SK-N-SH (cell line): ENCODE data around the gene PIK3CA. TPM values are rescaled to one million over a fixed set of nuclear protein-coding genes. Genes with fewer than 3 reads are reported as not detected.

Experiments
- CTCF ChIA-PET: fragments of 300-600, 350-600 bp; formaldehyde crosslinking; extraction: SDS; loops from one replicate; lab custom pipeline; 2021; lab: Yijun Ruan, JAX
- POLR2A ChIA-PET: fragments of 350-600 bp; sonication (Branson Sonifier 250); formaldehyde crosslinking; extraction: SDS; loops from one replicate; lab custom pipeline; 2020; ENCODE audit warnings: antibody characterized with exemption, inconsistent platforms; lab: Yijun Ruan, JAX
- DNase-seq: peaks from one replicate; pipeline ENCODE4 v3.0.0; 2012
- H2AFZ ChIP-seq: fragments of 200-600 bp; sonication (generic); 2 replicates; pipeline ENCODE4 v1.8.1; 2016; ENCODE audit warnings: antibody characterized with exemption, mild to moderate bottlenecking, low read depth
- H3F3A ChIP-seq: fragments of 200-600 bp; sonication (generic); replicated peaks from 2 replicates; pipeline ENCODE3; 2016; ENCODE audit warnings: antibody characterized with exemption, mild to moderate bottlenecking; ENCODE audit not compliant: insufficient read depth
- H3K27ac ChIP-seq, 2 experiments: fragments of 200-500 bp in 1 of 2; fragments of 200-600 bp in 1 of 2; sonication (Bioruptor generic) in 1 of 2; sonication (generic), shearing (Covaris generic) in 1 of 2; 2 replicates each; pipeline versions ENCODE4 v1.5.1 to v1.6.1; 2014 to 2016; ENCODE audit warnings: low read depth in 2 of 2, inconsistent platforms in 1 of 2, low read length in 1 of 2, mild to moderate bottlenecking in 1 of 2, mixed read lengths in 1 of 2
- H3K27me3 ChIP-seq: fragments of 200-600 bp; sonication (generic), shearing (Covaris generic); 2 replicates; pipeline ENCODE4 v1.6.1; 2016; ENCODE audit warnings: mixed run types; ENCODE audit not compliant: insufficient read depth
- H3K36me3 ChIP-seq, 2 experiments: fragments of 200-500 bp in 1 of 2; fragments of 200-600 bp in 1 of 2; sonication (Bioruptor generic) in 1 of 2; sonication (generic) in 1 of 2; replicated peaks in 1 of 2; 2 replicates each; pipeline versions ENCODE3 to v1.5.1; 2014 to 2016; ENCODE audit warnings: low read length in 1 of 2, mild to moderate bottlenecking in 1 of 2; ENCODE audit not compliant: insufficient read depth in 2 of 2, control insufficient read depth in 1 of 2
- H3K4me1 ChIP-seq, 2 experiments: fragments of 200-500 bp in 1 of 2; fragments of 200-600 bp in 1 of 2; sonication (Bioruptor generic) in 1 of 2; sonication (generic), shearing (Covaris generic) in 1 of 2; 2 replicates each; pipeline versions ENCODE4 v1.5.1 to v1.6.1; 2014 to 2016; ENCODE audit warnings: low read depth in 1 of 2, low read length in 1 of 2, mixed run types in 1 of 2; ENCODE audit not compliant: insufficient read depth in 2 of 2, control insufficient read depth in 1 of 2
- H3K4me2 ChIP-seq: fragments of 200-600 bp; sonication (generic), shearing (Covaris generic); 2 replicates; pipeline ENCODE4 v1.6.1; 2017; ENCODE audit warnings: mixed run types
- H3K4me3 ChIP-seq, 2 experiments: fragments of 200-500 bp in 1 of 2; fragments of 200-600 bp in 1 of 2; sonication (Bioruptor generic) in 1 of 2; sonication (generic), shearing (Covaris generic) in 1 of 2; 2 replicates each; pipeline versions ENCODE4 v1.5.1 to v1.8.1; 2014 to 2016; ENCODE audit warnings: low read depth in 2 of 2, inconsistent platforms in 1 of 2, low read length in 1 of 2, mild to moderate bottlenecking in 1 of 2, mixed read lengths in 1 of 2, moderate library complexity in 1 of 2
- H3K79me2 ChIP-seq: fragments of 200-600 bp; sonication (generic); 2 replicates; pipeline ENCODE4 v1.8.1; 2017; ENCODE audit warnings: mild to moderate bottlenecking; ENCODE audit not compliant: insufficient read depth
- H3K9ac ChIP-seq: fragments of 200-600 bp; sonication (generic); 2 replicates; pipeline ENCODE4 v1.6.1; 2017; ENCODE audit warnings: mixed run types
- H3K9me2 ChIP-seq: fragments of 200-600 bp; sonication (generic); 2 replicates; pipeline ENCODE4 v1.6.1; 2017; ENCODE audit warnings: mixed run types
- H3K9me3 ChIP-seq: fragments of 200-600 bp; sonication (generic); 2 replicates; pipeline ENCODE4 v1.6.1; 2017; ENCODE audit warnings: mixed run types, mild to moderate bottlenecking, moderate library complexity
- H4K20me1 ChIP-seq: fragments of 200-600 bp; sonication (generic); 2 replicates; pipeline ENCODE4 v1.6.1; 2017; ENCODE audit warnings: mild to moderate bottlenecking, mixed run types; ENCODE audit not compliant: insufficient read depth
- EZH2phosphoT487 ChIP-seq: fragments of 200-600 bp; sonication (generic); IDR thresholded peaks from 2 replicates; pipeline ENCODE4 v1.6.1; 2017; ENCODE audit warnings: low read depth, mixed run types, mild to moderate bottlenecking, antibody characterized with exemption, moderate library complexity, borderline replicate concordance
- JUND ChIP-seq: IDR thresholded peaks from 2 replicates; pipeline ENCODE4 v1.4.0; 2012
- MXI1 ChIP-seq: IDR thresholded peaks from 2 replicates; pipeline ENCODE4 v1.6.1; 2012; ENCODE audit warnings: mild to moderate bottlenecking, low read depth, low read length, improper control_type of control experiment
- NFIC ChIP-seq: IDR thresholded peaks from 2 replicates; pipeline ENCODE4 v1.4.0; 2012; ENCODE audit warnings: borderline replicate concordance
- NRF1 ChIP-seq: IDR thresholded peaks from 2 replicates; pipeline ENCODE4 v1.6.1; 2012; ENCODE audit warnings: low read depth, mild to moderate bottlenecking, low read length
- RFX5 ChIP-seq: IDR thresholded peaks from 2 replicates; pipeline ENCODE4 v1.6.1; 2012; ENCODE audit warnings: mild to moderate bottlenecking, improper control_type of control experiment, low read length
- SIN3A ChIP-seq: IDR thresholded peaks from 2 replicates; pipeline ENCODE4 v1.6.1; 2012; ENCODE audit warnings: low read depth, mild to moderate bottlenecking, low read length, moderate library complexity, borderline replicate concordance
- TAF1 ChIP-seq: IDR thresholded peaks from 2 replicates; pipeline ENCODE4 v1.6.1; 2012; ENCODE audit warnings: low read depth, mild to moderate bottlenecking, low read length, moderate library complexity, borderline replicate concordance
- TCF12 ChIP-seq: IDR thresholded peaks from 2 replicates; pipeline ENCODE4 v1.4.0; 2012
- TEAD4 ChIP-seq: IDR thresholded peaks from 2 replicates; pipeline ENCODE4 v1.4.0; 2012; ENCODE audit warnings: mild to moderate bottlenecking, borderline replicate concordance; ENCODE audit not compliant: insufficient read depth
- WGBS: methylation state at CpG from one replicate; pipeline ENCODE4 v1.1.6; 2017; ENCODE audit warnings: low lambda C conversion rate; 5-methylcytosine and 5-hydroxymethylcytosine counted together
- polyA plus RNA-seq, 3 experiments: library from polyadenylated mRNA; depleted of rRNA; stranded (reverse); fragments of >200 nt; gene quantifications; 2 replicates each; pipeline ENCODE4 v1.2.3, GENCODE V29; 2012
- TF ChIP-seq, protein P1 (sequence below): IDR thresholded peaks from 2 replicates; pipeline ENCODE4 v1.6.1; 2012; ENCODE audit warnings: mild to moderate bottlenecking, low read depth, low read length, moderate library complexity
- TF ChIP-seq, protein P2 (sequence below): IDR thresholded peaks from 2 replicates; pipeline ENCODE4; 2012
- TF ChIP-seq, protein P3 (sequence below): IDR thresholded peaks from 2 replicates; pipeline ENCODE4 v1.4.0; 2012; ENCODE audit warnings: low read depth
- TF ChIP-seq, protein P4 (sequence below): fragments of 200-600 bp; sonication (generic); IDR thresholded peaks from 2 replicates; pipeline ENCODE4 v1.6.1; 2017; ENCODE audit warnings: antibody characterized with exemption, mild to moderate bottlenecking, moderate library complexity
- TF ChIP-seq, protein P5 (sequence below): IDR thresholded peaks from 2 replicates; pipeline ENCODE4 v1.4.0; 2012; ENCODE audit warnings: low read depth, borderline replicate concordance

Gene PIK3CA
- polyA plus RNA-seq, 1 of the 3 experiments (the other 2 are of a cell fraction) = 3.2 TPM

DNA sequence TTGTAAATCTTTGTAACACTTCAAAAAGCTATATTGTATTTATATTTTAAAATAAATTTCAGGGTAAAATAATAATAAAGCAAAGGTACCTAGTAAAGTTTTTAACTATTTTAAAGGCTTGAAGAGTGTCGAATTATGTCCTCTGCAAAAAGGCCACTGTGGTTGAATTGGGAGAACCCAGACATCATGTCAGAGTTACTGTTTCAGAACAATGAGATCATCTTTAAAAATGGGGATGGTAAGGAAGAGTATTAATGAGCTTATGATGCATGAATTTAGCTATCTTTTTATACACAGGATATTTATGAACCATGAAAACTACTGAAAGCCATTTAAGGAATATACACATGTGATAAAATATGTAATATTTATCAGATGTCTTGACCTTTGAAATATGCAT lies 76.4 kb downstream of the PIK3CA start:
- no peak overlapping the region for H3K4me3 ChIP-seq
- ChIA-PET POLR2A (no interaction called here), CTCF (interaction anchor here (1.1 kb wide), 1 partner anchor 91 kb away, joined by 3 read pairs; no protein-coding TSS in a partner anchor)
- TF ChIP-seq, protein P1, sequence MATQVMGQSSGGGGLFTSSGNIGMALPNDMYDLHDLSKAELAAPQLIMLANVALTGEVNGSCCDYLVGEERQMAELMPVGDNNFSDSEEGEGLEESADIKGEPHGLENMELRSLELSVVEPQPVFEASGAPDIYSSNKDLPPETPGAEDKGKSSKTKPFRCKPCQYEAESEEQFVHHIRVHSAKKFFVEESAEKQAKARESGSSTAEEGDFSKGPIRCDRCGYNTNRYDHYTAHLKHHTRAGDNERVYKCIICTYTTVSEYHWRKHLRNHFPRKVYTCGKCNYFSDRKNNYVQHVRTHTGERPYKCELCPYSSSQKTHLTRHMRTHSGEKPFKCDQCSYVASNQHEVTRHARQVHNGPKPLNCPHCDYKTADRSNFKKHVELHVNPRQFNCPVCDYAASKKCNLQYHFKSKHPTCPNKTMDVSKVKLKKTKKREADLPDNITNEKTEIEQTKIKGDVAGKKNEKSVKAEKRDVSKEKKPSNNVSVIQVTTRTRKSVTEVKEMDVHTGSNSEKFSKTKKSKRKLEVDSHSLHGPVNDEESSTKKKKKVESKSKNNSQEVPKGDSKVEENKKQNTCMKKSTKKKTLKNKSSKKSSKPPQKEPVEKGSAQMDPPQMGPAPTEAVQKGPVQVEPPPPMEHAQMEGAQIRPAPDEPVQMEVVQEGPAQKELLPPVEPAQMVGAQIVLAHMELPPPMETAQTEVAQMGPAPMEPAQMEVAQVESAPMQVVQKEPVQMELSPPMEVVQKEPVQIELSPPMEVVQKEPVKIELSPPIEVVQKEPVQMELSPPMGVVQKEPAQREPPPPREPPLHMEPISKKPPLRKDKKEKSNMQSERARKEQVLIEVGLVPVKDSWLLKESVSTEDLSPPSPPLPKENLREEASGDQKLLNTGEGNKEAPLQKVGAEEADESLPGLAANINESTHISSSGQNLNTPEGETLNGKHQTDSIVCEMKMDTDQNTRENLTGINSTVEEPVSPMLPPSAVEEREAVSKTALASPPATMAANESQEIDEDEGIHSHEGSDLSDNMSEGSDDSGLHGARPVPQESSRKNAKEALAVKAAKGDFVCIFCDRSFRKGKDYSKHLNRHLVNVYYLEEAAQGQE = no peak
- TF ChIP-seq EZH2phosphoT487 = no peak
- no peak for TF ChIP-seq TAF1
- TF ChIP-seq TCF12 = no peak
- TF ChIP-seq NFIC = no peak
- TF ChIP-seq MXI1 = no peak
- TF ChIP-seq JUND = no peak
- TF ChIP-seq, protein P2, sequence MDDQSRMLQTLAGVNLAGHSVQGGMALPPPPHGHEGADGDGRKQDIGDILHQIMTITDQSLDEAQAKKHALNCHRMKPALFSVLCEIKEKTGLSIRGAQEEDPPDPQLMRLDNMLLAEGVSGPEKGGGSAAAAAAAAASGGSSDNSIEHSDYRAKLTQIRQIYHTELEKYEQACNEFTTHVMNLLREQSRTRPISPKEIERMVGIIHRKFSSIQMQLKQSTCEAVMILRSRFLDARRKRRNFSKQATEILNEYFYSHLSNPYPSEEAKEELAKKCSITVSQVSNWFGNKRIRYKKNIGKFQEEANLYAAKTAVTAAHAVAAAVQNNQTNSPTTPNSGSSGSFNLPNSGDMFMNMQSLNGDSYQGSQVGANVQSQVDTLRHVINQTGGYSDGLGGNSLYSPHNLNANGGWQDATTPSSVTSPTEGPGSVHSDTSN = no peak
- no peak for TF ChIP-seq SIN3A
- TF ChIP-seq, protein P3, sequence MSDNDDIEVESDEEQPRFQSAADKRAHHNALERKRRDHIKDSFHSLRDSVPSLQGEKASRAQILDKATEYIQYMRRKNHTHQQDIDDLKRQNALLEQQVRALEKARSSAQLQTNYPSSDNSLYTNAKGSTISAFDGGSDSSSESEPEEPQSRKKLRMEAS = no peak
- TF ChIP-seq, protein P4, sequence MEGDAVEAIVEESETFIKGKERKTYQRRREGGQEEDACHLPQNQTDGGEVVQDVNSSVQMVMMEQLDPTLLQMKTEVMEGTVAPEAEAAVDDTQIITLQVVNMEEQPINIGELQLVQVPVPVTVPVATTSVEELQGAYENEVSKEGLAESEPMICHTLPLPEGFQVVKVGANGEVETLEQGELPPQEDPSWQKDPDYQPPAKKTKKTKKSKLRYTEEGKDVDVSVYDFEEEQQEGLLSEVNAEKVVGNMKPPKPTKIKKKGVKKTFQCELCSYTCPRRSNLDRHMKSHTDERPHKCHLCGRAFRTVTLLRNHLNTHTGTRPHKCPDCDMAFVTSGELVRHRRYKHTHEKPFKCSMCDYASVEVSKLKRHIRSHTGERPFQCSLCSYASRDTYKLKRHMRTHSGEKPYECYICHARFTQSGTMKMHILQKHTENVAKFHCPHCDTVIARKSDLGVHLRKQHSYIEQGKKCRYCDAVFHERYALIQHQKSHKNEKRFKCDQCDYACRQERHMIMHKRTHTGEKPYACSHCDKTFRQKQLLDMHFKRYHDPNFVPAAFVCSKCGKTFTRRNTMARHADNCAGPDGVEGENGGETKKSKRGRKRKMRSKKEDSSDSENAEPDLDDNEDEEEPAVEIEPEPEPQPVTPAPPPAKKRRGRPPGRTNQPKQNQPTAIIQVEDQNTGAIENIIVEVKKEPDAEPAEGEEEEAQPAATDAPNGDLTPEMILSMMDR = no peak
- TF ChIP-seq, protein P5, sequence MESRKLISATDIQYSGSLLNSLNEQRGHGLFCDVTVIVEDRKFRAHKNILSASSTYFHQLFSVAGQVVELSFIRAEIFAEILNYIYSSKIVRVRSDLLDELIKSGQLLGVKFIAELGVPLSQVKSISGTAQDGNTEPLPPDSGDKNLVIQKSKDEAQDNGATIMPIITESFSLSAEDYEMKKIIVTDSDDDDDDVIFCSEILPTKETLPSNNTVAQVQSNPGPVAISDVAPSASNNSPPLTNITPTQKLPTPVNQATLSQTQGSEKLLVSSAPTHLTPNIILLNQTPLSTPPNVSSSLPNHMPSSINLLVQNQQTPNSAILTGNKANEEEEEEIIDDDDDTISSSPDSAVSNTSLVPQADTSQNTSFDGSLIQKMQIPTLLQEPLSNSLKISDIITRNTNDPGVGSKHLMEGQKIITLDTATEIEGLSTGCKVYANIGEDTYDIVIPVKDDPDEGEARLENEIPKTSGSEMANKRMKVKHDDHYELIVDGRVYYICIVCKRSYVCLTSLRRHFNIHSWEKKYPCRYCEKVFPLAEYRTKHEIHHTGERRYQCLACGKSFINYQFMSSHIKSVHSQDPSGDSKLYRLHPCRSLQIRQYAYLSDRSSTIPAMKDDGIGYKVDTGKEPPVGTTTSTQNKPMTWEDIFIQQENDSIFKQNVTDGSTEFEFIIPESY = no peak
- no peak for TF ChIP-seq TEAD4
- TF ChIP-seq RFX5 = no peak
- no peak for TF ChIP-seq NRF1
- no peaks in the 10 kb centered on the region for H3K9me2 ChIP-seq
- H4K20me1 ChIP-seq = no peaks in the 10 kb centered on the region
- H3F3A ChIP-seq = no peaks in the 10 kb centered on the region
- H3K79me2 ChIP-seq = no peaks in the 10 kb centered on the region
- H3K4me1 ChIP-seq = no peaks in the 10 kb centered on the region; a peak in 1 of 4 replicates
- H3K4me2 ChIP-seq = no peak overlapping the region
- 84% methylated on average over 1 of the region's 1 CpG for WGBS
- DNase-seq = no peak
- no peak overlapping the region for H3K27ac ChIP-seq
- peaks cover 54 to 67% of the 10 kb centered on the region in 2 experiments for H3K36me3 ChIP-seq
- no peak overlapping the region for H2AFZ ChIP-seq
- H3K9me3 ChIP-seq = no peaks in the 10 kb centered on the region
- H3K9ac ChIP-seq = no peak overlapping the region
- H3K27me3 ChIP-seq = no peaks in the 10 kb centered on the region
